ENCODE measurements around the gene PRKN.

DNA sequence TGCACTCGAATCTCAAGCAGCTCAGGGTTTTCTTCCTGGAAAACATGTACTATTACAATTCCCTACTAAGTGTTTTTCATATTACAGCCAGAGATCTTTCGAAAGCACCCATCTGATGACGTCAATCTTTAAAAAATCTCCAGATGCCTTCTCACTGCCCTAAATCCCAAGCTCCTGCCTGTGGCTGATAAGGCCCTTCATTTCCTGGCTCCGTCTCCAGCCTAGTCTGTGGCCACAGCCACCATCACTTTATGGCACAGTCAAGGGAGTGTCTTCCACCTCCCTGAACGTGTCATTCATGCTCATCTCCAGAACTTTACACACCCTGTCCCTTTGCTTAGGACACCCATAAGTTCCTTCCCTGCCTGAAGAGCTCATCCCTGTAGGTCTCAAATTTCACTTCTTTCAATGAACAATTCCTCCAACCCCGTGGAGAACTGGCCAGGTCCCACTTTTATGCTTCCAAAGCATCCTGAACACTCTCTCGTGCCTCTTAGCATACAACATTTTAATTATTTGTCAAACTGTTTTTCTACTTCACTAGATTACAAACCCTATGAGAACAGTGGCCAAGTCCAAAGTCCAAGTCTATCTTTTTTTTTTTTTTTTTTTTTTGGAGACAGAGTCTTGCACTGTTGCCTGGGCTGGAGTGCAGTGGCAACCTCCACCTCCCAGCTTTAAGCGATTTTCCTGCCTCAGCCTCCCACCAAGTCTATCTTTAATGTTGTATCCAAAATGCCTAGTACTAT, 1347.6 kb downstream of the PRKN start:
- TF ChIP-seq, protein P1, sequence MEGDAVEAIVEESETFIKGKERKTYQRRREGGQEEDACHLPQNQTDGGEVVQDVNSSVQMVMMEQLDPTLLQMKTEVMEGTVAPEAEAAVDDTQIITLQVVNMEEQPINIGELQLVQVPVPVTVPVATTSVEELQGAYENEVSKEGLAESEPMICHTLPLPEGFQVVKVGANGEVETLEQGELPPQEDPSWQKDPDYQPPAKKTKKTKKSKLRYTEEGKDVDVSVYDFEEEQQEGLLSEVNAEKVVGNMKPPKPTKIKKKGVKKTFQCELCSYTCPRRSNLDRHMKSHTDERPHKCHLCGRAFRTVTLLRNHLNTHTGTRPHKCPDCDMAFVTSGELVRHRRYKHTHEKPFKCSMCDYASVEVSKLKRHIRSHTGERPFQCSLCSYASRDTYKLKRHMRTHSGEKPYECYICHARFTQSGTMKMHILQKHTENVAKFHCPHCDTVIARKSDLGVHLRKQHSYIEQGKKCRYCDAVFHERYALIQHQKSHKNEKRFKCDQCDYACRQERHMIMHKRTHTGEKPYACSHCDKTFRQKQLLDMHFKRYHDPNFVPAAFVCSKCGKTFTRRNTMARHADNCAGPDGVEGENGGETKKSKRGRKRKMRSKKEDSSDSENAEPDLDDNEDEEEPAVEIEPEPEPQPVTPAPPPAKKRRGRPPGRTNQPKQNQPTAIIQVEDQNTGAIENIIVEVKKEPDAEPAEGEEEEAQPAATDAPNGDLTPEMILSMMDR (IDR thresholded peaks at IDR 0.05; ENCODE audit: insufficient read depth, low read depth, low read length): no peak
- no peak for TF ChIP-seq EZH2 (IDR thresholded peaks at IDR 0.05; ENCODE audit: insufficient read depth, low read length)
